Effector CD4-positive, alpha-beta T cell (primary cell): ENCODE data around the gene MEX3A.
"Not testable (repeated sequence)": the region's sequence is repeated elsewhere in the genome, so short reads cannot be mapped to it uniquely, and the experiment has no call there.

Source experiments
- DNase-seq: peaks from one replicate; pipeline ENCODE4 v3.0.0-alpha.2; 2020

Gene MEX3A

GRCh38 chr1:156078728-156079127 is 3.5 kb downstream of the MEX3A start:
- no peak for DNase-seq

GRCh38 chr1:156077430-156077760 is 4.9 kb downstream of the MEX3A start:
- no peak for DNase-seq

DNA sequence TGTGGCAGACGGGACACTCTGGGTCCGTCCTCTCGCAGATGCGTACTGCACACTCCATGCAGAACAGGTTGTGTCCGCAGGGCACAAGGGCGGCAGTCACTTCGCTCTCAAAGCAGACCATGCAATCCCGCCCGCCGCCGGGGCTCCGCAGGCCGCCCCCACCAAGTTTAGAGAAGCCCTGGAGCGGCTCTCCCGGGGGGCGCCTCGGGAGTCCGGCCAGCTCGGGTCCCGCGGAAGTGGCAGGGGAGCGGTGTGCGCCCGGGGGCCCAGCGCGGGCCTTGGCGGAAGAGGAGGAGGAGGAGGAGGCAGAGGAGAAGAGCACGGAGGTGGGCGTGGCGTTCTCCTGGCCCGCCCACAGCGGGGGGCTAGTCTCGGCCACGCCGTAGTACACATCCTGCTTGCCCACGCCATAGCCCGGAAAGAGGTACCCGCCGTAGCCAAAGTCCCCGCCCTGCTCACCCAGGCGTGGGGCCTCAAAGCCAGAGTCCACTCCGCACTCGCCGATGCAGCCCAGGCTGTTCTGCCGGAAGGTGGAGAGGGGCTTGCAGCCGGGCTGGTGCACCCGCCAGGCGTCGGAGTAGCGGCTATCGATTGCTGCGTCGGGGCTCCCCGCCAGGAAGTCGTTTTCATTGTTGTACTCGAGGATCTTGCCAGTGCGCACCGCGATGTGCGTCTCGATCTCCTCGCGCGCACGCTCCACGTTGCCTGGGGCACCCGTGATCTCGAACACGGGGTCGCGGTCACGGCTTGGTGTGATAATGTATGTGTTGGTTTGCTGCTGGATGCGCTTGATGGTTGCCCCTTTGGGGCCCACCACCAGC is 5.4 kb downstream of the MEX3A start:
- DNase-seq = no peak

DNA sequence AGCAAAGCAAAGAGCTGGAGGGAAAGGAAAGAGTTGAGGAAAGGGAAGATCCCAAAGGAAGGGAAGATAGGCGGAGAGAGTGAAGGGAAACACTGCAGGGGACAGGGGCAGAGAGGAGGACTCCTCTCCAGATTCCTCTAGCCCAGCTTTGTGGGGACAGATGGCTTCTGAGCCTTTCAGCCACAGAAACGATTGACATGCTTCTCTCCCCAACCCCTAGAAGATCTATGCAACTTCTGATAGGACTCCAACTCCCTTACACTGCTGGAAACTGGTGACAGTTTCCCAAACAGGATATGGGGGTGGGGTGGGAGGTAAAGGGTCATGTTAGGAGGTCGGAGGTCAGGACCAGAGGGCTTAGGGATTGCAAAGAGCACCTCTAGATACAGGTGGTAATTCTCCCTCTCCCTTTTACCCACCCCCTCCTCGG is 6.5 kb downstream of the MEX3A start:
- DNase-seq = no peak

- DNase-seq = no peak
These were observed 7.1 kb downstream of the MEX3A start for GRCh38 chr1:156075162-156075561.

- DNase-seq = no peak
These were observed 7.6 kb downstream of the MEX3A start for GRCh38 chr1:156074661-156075060.

- DNase-seq = no peak
These were observed 8.5 kb downstream of the MEX3A start for GRCh38 chr1:156073740-156074139.

DNA sequence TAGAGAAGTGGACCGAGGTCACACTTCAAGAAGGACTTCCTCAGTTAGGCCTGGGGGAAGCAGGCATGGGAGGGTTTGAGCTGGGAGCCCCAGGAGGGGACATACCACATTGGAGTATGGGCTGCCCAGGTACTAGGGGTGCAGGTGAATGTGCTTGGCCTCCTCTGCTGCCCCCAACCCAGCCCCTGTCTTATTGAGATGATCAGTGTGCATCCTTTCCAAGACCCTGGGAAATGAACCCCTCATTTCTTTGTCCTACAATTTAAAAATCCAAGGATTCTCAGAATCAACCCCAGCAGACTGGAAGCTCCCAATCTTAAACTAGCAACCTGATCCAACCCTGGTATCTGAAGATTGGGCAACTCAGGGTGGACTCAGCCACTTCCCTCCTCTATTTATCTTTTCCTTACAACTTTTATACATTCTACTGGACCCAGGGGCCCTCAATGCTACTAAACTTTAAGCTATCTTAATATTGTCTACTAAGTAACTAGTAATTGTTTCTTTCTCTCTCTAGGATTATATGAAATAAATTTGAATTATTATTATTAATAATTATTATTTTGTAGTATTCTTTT is 9.1 kb downstream of the MEX3A start:
- no peak for DNase-seq

- no peak for DNase-seq
These were observed 10.0 kb downstream of the MEX3A start for GRCh38 chr1:156072251-156072650.

DNA sequence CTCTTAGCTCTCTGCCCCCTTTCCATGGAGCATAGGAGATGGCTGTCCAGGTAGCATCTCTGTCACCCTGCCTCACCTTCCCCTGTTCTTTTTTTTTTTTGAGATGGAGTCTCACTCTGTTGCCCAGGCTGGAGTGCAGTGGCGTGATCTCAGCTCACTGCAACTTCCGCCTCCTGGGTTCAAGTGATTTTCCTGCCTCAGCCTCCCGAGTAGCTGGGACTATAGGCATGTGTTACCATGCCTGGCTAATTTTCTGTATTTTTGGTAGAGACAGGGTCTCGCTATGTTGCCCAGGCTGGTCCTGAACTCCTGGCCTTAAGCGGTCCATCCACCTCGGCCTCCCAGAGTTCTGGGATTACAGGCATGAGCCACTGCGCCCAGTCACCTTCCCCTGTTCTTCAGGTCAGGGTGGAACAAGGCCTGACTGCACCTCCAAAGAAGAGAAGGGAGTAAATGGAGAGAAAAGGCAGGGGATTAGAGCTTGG is 10.9 kb downstream of the MEX3A start:
- DNase-seq = not testable (repeated sequence)

GRCh38 chr1:156070548-156070947 is 11.7 kb downstream of the MEX3A start:
- no peak for DNase-seq

DNA sequence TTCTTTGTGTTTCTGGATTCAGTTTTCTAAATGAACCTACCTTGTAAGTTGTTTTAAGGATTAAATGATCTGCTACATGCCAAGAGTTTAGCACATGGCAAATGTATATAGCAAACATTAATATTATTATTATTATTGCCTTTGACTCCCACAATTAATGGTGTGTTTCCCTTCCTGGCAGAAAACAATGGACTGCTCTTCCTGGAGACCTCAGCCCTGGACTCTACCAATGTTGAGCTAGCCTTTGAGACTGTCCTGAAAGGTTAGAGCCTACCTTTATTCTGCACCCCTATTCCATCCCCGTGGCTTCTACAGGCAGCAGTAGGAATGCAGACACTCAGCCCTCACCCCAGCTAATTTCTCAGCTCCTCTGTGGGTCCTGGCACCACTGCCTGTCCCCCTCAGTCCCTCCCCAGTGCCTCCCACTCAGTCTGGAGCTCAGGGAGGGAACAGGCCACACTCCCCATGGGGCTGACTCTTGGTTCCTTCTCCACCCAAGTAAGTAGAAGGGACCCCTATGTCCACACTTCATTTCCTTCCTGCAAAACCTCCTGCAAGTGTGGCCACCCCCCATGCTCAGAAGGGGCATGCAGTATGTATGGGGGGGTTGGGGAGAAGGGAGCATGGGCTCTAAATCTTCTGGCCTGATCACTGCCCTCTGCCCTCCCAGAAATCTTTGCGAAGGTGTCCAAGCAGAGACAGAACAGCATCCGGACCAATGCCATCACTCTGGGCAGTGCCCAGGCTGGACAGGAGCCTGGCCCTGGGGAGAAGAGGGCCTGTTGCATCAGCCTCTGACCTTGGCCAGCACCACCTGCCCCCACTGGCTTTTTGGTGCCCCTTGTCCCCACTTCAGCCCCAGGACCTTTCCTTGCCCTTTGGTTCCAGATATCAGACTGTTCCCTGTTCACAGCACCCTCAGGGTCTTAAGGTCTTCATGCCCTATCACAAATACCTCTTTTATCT is 12.5 kb downstream of the MEX3A start:
- DNase-seq = no peak

DNA sequence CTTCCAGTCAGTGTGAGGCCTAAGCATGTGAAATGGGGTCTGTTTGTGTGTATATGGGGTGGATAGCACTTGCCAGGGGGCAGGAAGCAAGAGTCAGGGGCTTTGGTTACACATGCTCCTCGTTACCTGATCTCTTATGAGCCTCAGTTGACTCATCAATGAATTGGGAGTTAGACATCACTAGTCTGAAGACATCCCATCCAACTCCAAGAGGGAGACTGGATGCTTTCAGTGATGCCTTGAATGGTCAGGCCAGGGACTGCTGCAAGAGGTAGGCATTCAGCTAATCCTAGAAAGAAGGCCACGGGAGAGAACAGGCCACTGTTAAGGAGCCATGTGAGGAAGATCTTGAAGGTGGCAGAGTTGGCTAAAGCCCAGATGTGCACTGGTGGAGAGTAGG is 15.0 kb downstream of the MEX3A start:
- no peak for DNase-seq

- DNase-seq = no peak
These were observed 16.4 kb downstream of the MEX3A start for GRCh38 chr1:156065871-156066270.

- DNase-seq = no peak
These were observed 17.1 kb downstream of the MEX3A start for GRCh38 chr1:156065212-156065611.

DNA sequence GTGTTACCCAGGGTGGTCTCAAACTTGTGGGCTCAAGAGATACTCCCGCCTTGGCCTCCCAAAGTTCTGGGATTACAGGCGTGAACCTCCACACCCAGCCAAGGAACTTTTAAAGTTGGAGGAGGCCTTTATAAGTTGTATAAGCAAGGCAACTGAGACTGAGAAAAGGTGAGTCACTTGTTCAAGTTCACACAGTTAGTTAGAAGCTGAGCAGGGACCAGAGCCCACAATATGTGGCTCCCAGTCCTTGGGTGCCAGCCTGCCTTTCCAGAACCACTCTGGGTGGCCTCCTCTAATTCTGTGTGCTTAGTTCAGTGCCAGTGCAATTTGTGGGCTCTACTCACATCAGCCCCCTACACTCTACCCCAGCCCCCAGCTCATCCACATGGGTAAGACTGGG is 17.6 kb downstream of the MEX3A start:
- no peak for DNase-seq

- no peak for DNase-seq
These were observed 18.3 kb downstream of the MEX3A start for GRCh38 chr1:156063997-156064285.

GRCh38 chr1:156062189-156062588 is 20.1 kb downstream of the MEX3A start:
- DNase-seq = no peak

GRCh38 chr1:156060937-156061636 is 21.2 kb downstream of the MEX3A start, which contains the start of gene RAB25:
Gene RAB25, plus strand, starts transcription at chr1:156061160. Its CDS starts 241 bp downstream, at chr1:156061401.
- DNase-seq = no peak

DNA sequence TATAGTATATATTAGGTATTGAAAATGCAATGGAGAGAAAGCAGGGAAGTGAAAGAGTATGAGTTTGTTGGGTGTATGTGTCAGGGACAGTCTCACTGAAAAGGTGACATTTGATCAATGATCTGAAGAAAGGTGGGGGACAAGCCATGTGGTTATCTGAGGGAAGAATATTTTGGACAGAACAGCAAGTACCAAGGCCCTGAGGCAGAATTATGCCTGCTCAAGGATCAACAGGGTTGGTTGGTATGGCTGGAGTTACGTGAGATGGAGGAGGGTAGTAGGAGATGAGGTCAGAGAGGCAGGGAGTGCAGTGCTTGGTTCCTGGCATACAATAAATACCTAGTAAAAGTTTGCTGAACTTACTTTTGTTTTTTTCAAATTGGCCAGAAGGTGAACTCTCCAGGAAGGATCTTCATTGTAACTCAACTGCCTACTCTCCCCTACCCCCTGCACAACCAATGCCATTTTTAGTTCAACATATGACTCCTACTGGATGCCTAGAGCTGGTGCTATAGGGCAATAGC is 25.9 kb downstream of the MEX3A start:
- DNase-seq = no peak

DNA sequence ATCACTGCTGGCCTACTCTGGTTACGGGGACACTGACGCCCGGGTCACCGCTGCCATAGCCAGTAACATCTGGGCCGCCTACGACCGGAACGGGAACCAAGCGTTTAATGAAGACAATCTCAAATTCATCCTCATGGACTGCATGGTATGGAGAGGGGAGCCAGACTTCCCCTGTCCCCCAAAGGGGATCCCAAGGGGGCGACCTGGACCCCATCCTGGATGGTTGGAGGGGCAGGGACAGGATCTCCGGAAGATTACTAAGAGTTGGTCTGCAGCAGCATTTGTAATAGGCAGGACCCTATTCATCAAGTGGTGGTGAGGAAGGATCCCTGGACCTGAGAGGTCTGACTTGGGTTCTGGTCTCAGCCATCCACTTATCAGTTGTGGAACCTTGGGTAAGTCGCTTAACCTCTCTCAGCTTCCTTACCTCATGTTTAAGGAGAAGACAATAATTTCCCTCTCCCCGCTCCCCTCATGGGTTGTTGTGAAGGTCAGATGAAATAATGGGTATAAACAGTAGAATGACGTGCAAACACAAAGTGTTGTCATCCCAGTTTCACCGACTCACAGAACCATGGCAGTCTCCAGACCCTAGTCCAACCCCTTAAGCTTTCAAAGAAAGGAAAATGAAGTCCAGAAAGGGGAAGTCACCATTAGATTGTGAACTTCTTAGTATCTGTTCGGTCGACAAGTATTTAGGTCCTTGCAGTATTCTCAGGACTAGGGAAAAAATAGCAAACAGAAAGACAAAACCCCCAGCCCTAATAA is 26.8 kb downstream of the MEX3A start:
- DNase-seq = no peak
